GM23248 (cell line): Measurements from ENCODE around the gene PPFIBP2.

Experiments
- EZH2 ChIP-seq: fragments of 200-600 bp; sonication (generic); IDR thresholded peaks from 2 replicates; pipeline ENCODE4 v1.6.1; 2018; ENCODE audit warnings: antibody characterized with exemption, mild to moderate bottlenecking; ENCODE audit not compliant: insufficient read depth, poor library complexity, severe bottlenecking
- EZH2phosphoT487 ChIP-seq: fragments of 200-600 bp; sonication (generic); IDR thresholded peaks from 2 replicates; pipeline ENCODE4 v1.6.1; 2018; ENCODE audit warnings: antibody characterized with exemption, moderate library complexity, mild to moderate bottlenecking, low read depth; ENCODE audit not compliant: insufficient read depth

DNA sequence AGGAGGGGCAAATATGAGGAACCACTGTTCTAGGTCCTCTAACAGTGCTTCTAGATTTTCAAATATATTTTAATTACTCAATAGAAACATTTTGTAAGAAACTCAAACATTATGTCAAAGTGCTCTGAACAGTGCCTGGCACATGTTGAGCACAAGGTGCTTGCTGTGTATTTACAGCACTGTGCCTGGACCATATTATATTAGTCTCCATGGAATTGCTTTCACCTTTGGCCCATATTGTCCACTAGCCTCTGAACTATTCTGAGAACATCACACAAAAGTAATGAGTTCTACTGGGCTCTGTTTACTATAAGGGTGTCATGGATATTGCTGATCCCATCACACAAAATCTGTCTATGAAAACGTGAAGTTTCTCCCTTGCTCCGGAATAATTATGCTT is 76.7 kb downstream of the PPFIBP2 start:
- no peak for TF ChIP-seq EZH2
- TF ChIP-seq EZH2phosphoT487: no peak
